Activated naive CD8-positive, alpha-beta T cell treated with anti-CD3 and anti-CD28 coated beads, Interleukin-2, amount 50 U/mL, for 24 hours (primary cell): Measurements from ENCODE around the gene RCSD1.
A peak's percentile ranks its signal among the peaks of the same experiment; 100 is the strongest.

Source experiments
- ATAC-seq: fragments of 150-1000 bp; cut with Tn5 transposase; one replicate; pipeline ENCODE4 v1.10.0; 2021
- DNase-seq: peaks from one replicate; pipeline ENCODE4 v3.0.0; 2021
- H3K27ac Mint-ChIP-seq: one replicate; pipeline ENCODE4 v1.8.0; 2021; ENCODE audit warnings: mild to moderate bottlenecking, mixed read lengths
- H3K27me3 Mint-ChIP-seq: one replicate; pipeline ENCODE4 v1.8.0; 2021; ENCODE audit warnings: mixed read lengths
- H3K36me3 Mint-ChIP-seq: one replicate; pipeline ENCODE4 v1.8.0; 2021; ENCODE audit warnings: low read depth, mixed read lengths
- H3K4me1 Mint-ChIP-seq: one replicate; pipeline ENCODE4 v1.8.0; 2021; ENCODE audit warnings: mixed read lengths
- H3K4me3 Mint-ChIP-seq: one replicate; pipeline ENCODE4 v1.8.0; 2021; ENCODE audit warnings: mild to moderate bottlenecking, moderate library complexity, mixed read lengths
- H3K9me3 Mint-ChIP-seq: one replicate; pipeline ENCODE4 v1.8.0; 2021; ENCODE audit warnings: mixed read lengths

Gene RCSD1

GRCh38 chr1:167627865-167628641 is 2.0 kb upstream of the RCSD1 start:
- Mint-ChIP-seq H3K27ac (peak overlapping the region; percentile 91), H3K4me1 (peaks cover 64% of the 10 kb centered on the region), H3K27me3 (no peaks in the 10 kb centered on the region), H3K4me3 (peak overlapping the region; percentile 98), H3K9me3 (peaks cover 7% of the 10 kb centered on the region), H3K36me3 (peaks cover 17% of the 10 kb centered on the region)
- DNase-seq (peak; percentile 77), ATAC-seq (peak; percentile 87)

- ATAC-seq = no peak
- peaks cover 26% of the 10 kb centered on the region for H3K36me3 Mint-ChIP-seq
- no peaks in the 10 kb centered on the region for H3K27me3 Mint-ChIP-seq
- peaks cover 7% of the 10 kb centered on the region for H3K9me3 Mint-ChIP-seq
- H3K4me1 Mint-ChIP-seq = peaks cover 71% of the 10 kb centered on the region
- peak overlapping the region; percentile 98 for H3K4me3 Mint-ChIP-seq
- no peak for DNase-seq
- peak overlapping the region; percentile 91 for H3K27ac Mint-ChIP-seq
Observed at GRCh38 chr1:167628741-167629515, 1.1 kb upstream of the RCSD1 start.

- DNase-seq = no peak
- ATAC-seq = peak; percentile 5
- Mint-ChIP-seq H3K4me3 (peak overlapping the region; percentile 98), H3K9me3 (peaks cover 3% of the 10 kb centered on the region), H3K4me1 (peaks cover 82% of the 10 kb centered on the region), H3K27ac (peak overlapping the region; percentile 99), H3K36me3 (peaks cover 38% of the 10 kb centered on the region), H3K27me3 (no peaks in the 10 kb centered on the region)
Observed at GRCh38 chr1:167630568-167631385, 745 bp downstream of the RCSD1 start.

- ATAC-seq (peak; percentile 16), DNase-seq (no peak)
- Mint-ChIP-seq H3K36me3 (peaks cover 38% of the 10 kb centered on the region), H3K4me3 (peak overlapping the region; percentile 98), H3K4me1 (peaks cover 84% of the 10 kb centered on the region), H3K27me3 (no peaks in the 10 kb centered on the region), H3K27ac (peak overlapping the region; percentile 99), H3K9me3 (no peaks in the 10 kb centered on the region)
Observed at GRCh38 chr1:167631386-167631935, 1.4 kb downstream of the RCSD1 start.

- ATAC-seq = no peak
- H3K9me3 Mint-ChIP-seq = no peaks in the 10 kb centered on the region
- peaks cover 38% of the 10 kb centered on the region for H3K36me3 Mint-ChIP-seq
- DNase-seq = no peak
- peaks cover 89% of the 10 kb centered on the region for H3K4me1 Mint-ChIP-seq
- no peaks in the 10 kb centered on the region for H3K27me3 Mint-ChIP-seq
- peak overlapping the region; percentile 99 for H3K27ac Mint-ChIP-seq
- H3K4me3 Mint-ChIP-seq = peak overlapping the region; percentile 98
Observed at GRCh38 chr1:167631936-167632614, 2.0 kb downstream of the RCSD1 start.

- Mint-ChIP-seq H3K27me3 (no peaks in the 10 kb centered on the region), H3K27ac (peak overlapping the region; percentile 99), H3K4me1 (peaks cover 91% of the 10 kb centered on the region), H3K9me3 (no peaks in the 10 kb centered on the region), H3K36me3 (peaks cover 38% of the 10 kb centered on the region), H3K4me3 (peak overlapping the region; percentile 98)
- ATAC-seq (no peak), DNase-seq (no peak)
Observed at GRCh38 chr1:167633258-167633944, 3.4 kb downstream of the RCSD1 start.

- DNase-seq (no peak), ATAC-seq (no peak)
- Mint-ChIP-seq H3K27ac (peak overlapping the region; percentile 99), H3K9me3 (no peaks in the 10 kb centered on the region), H3K4me1 (peaks cover 86% of the 10 kb centered on the region), H3K4me3 (no peak overlapping the region), H3K27me3 (no peaks in the 10 kb centered on the region), H3K36me3 (peaks cover 40% of the 10 kb centered on the region)
Observed at GRCh38 chr1:167634435-167634834, 4.4 kb downstream of the RCSD1 start.

GRCh38 chr1:167635156-167635648 is 5.2 kb downstream of the RCSD1 start:
- Mint-ChIP-seq H3K27ac (peak overlapping the region; percentile 99), H3K27me3 (no peaks in the 10 kb centered on the region), H3K4me3 (no peak overlapping the region), H3K9me3 (no peaks in the 10 kb centered on the region), H3K4me1 (peaks cover 87% of the 10 kb centered on the region), H3K36me3 (peaks cover 42% of the 10 kb centered on the region)
- DNase-seq (no peak), ATAC-seq (no peak)

- Mint-ChIP-seq H3K4me1 (peaks cover 89% of the 10 kb centered on the region), H3K27me3 (no peaks in the 10 kb centered on the region), H3K4me3 (peak overlapping the region; percentile 16), H3K27ac (peak overlapping the region; percentile 82), H3K9me3 (no peaks in the 10 kb centered on the region), H3K36me3 (peaks cover 46% of the 10 kb centered on the region)
- ATAC-seq = no peak
- no peak for DNase-seq
Observed at GRCh38 chr1:167635941-167636340, 5.9 kb downstream of the RCSD1 start.

GRCh38 chr1:167638064-167638463 is 8.0 kb downstream of the RCSD1 start:
- Mint-ChIP-seq H3K4me1 (peaks cover 90% of the 10 kb centered on the region), H3K9me3 (no peaks in the 10 kb centered on the region), H3K27me3 (no peaks in the 10 kb centered on the region), H3K27ac (peak overlapping the region; percentile 82), H3K4me3 (peak overlapping the region; percentile 57), H3K36me3 (peaks cover 44% of the 10 kb centered on the region)
- ATAC-seq (no peak), DNase-seq (no peak)

- DNase-seq (no peak), ATAC-seq (no peak)
- peaks cover 91% of the 10 kb centered on the region for H3K4me1 Mint-ChIP-seq
- no peaks in the 10 kb centered on the region for H3K9me3 Mint-ChIP-seq
- H3K27ac Mint-ChIP-seq = peak overlapping the region; percentile 67
- no peaks in the 10 kb centered on the region for H3K27me3 Mint-ChIP-seq
- peaks cover 30% of the 10 kb centered on the region for H3K36me3 Mint-ChIP-seq
- no peak overlapping the region for H3K4me3 Mint-ChIP-seq
Observed at GRCh38 chr1:167640051-167640450, 10.0 kb downstream of the RCSD1 start.

- ATAC-seq = no peak
- H3K9me3 Mint-ChIP-seq = no peaks in the 10 kb centered on the region
- H3K36me3 Mint-ChIP-seq = peaks cover 30% of the 10 kb centered on the region
- peaks cover 84% of the 10 kb centered on the region for H3K4me1 Mint-ChIP-seq
- H3K4me3 Mint-ChIP-seq = peak overlapping the region; percentile 30
- H3K27ac Mint-ChIP-seq = peak overlapping the region; percentile 69
- no peak for DNase-seq
- no peaks in the 10 kb centered on the region for H3K27me3 Mint-ChIP-seq
Observed at GRCh38 chr1:167641786-167642500, 11.9 kb downstream of the RCSD1 start.

- ATAC-seq (no peak), DNase-seq (no peak)
- no peaks in the 10 kb centered on the region for H3K27me3 Mint-ChIP-seq
- H3K27ac Mint-ChIP-seq = peak overlapping the region; percentile 77
- peaks cover 79% of the 10 kb centered on the region for H3K4me1 Mint-ChIP-seq
- peaks cover 30% of the 10 kb centered on the region for H3K36me3 Mint-ChIP-seq
- H3K4me3 Mint-ChIP-seq = peak overlapping the region; percentile 30
- no peaks in the 10 kb centered on the region for H3K9me3 Mint-ChIP-seq
Observed at GRCh38 chr1:167642501-167642826, 12.4 kb downstream of the RCSD1 start.
